SK-N-SH (cell line): Measurements from ENCODE around the gene TBCD. TPM values are rescaled to one million over a fixed set of nuclear protein-coding genes. Genes with fewer than 3 reads are reported as not detected.

ENCODE experiments used
- CTCF ChIA-PET: fragments of 300-600, 350-600 bp; formaldehyde crosslinking; extraction: SDS; loops from one replicate; lab custom pipeline; 2021; lab: Yijun Ruan, JAX
- POLR2A ChIA-PET: fragments of 350-600 bp; sonication (Branson Sonifier 250); formaldehyde crosslinking; extraction: SDS; loops from one replicate; lab custom pipeline; 2020; ENCODE audit warnings: antibody characterized with exemption, inconsistent platforms; lab: Yijun Ruan, JAX
- DNase-seq: peaks from one replicate; pipeline ENCODE4 v3.0.0; 2012
- H2AFZ ChIP-seq: fragments of 200-600 bp; sonication (generic); 2 replicates; pipeline ENCODE4 v1.8.1; 2016; ENCODE audit warnings: antibody characterized with exemption, mild to moderate bottlenecking, low read depth
- H3F3A ChIP-seq: fragments of 200-600 bp; sonication (generic); replicated peaks from 2 replicates; pipeline ENCODE3; 2016; ENCODE audit warnings: antibody characterized with exemption, mild to moderate bottlenecking; ENCODE audit not compliant: insufficient read depth
- H3K27ac ChIP-seq, 2 experiments: fragments of 200-500 bp in 1 of 2; fragments of 200-600 bp in 1 of 2; sonication (Bioruptor generic) in 1 of 2; sonication (generic), shearing (Covaris generic) in 1 of 2; 2 replicates each; pipeline versions ENCODE4 v1.5.1 to v1.6.1; 2014 to 2016; ENCODE audit warnings: low read depth in 2 of 2, inconsistent platforms in 1 of 2, low read length in 1 of 2, mild to moderate bottlenecking in 1 of 2, mixed read lengths in 1 of 2
- H3K27me3 ChIP-seq: fragments of 200-600 bp; sonication (generic), shearing (Covaris generic); 2 replicates; pipeline ENCODE4 v1.6.1; 2016; ENCODE audit warnings: mixed run types; ENCODE audit not compliant: insufficient read depth
- H3K36me3 ChIP-seq, 2 experiments: fragments of 200-500 bp in 1 of 2; fragments of 200-600 bp in 1 of 2; sonication (Bioruptor generic) in 1 of 2; sonication (generic) in 1 of 2; replicated peaks in 1 of 2; 2 replicates each; pipeline versions ENCODE3 to v1.5.1; 2014 to 2016; ENCODE audit warnings: low read length in 1 of 2, mild to moderate bottlenecking in 1 of 2; ENCODE audit not compliant: insufficient read depth in 2 of 2, control insufficient read depth in 1 of 2
- H3K4me1 ChIP-seq, 2 experiments: fragments of 200-500 bp in 1 of 2; fragments of 200-600 bp in 1 of 2; sonication (Bioruptor generic) in 1 of 2; sonication (generic), shearing (Covaris generic) in 1 of 2; 2 replicates each; pipeline versions ENCODE4 v1.5.1 to v1.6.1; 2014 to 2016; ENCODE audit warnings: low read depth in 1 of 2, low read length in 1 of 2, mixed run types in 1 of 2; ENCODE audit not compliant: insufficient read depth in 2 of 2, control insufficient read depth in 1 of 2
- H3K4me2 ChIP-seq: fragments of 200-600 bp; sonication (generic), shearing (Covaris generic); 2 replicates; pipeline ENCODE4 v1.6.1; 2017; ENCODE audit warnings: mixed run types
- H3K4me3 ChIP-seq, 2 experiments: fragments of 200-500 bp in 1 of 2; fragments of 200-600 bp in 1 of 2; sonication (Bioruptor generic) in 1 of 2; sonication (generic), shearing (Covaris generic) in 1 of 2; 2 replicates each; pipeline versions ENCODE4 v1.5.1 to v1.8.1; 2014 to 2016; ENCODE audit warnings: low read depth in 2 of 2, inconsistent platforms in 1 of 2, low read length in 1 of 2, mild to moderate bottlenecking in 1 of 2, mixed read lengths in 1 of 2, moderate library complexity in 1 of 2
- H3K79me2 ChIP-seq: fragments of 200-600 bp; sonication (generic); 2 replicates; pipeline ENCODE4 v1.8.1; 2017; ENCODE audit warnings: mild to moderate bottlenecking; ENCODE audit not compliant: insufficient read depth
- H3K9ac ChIP-seq: fragments of 200-600 bp; sonication (generic); 2 replicates; pipeline ENCODE4 v1.6.1; 2017; ENCODE audit warnings: mixed run types
- H3K9me2 ChIP-seq: fragments of 200-600 bp; sonication (generic); 2 replicates; pipeline ENCODE4 v1.6.1; 2017; ENCODE audit warnings: mixed run types
- H3K9me3 ChIP-seq: fragments of 200-600 bp; sonication (generic); 2 replicates; pipeline ENCODE4 v1.6.1; 2017; ENCODE audit warnings: mixed run types, mild to moderate bottlenecking, moderate library complexity
- H4K20me1 ChIP-seq: fragments of 200-600 bp; sonication (generic); 2 replicates; pipeline ENCODE4 v1.6.1; 2017; ENCODE audit warnings: mild to moderate bottlenecking, mixed run types; ENCODE audit not compliant: insufficient read depth
- CHD2 ChIP-seq: fragments of 150-350 bp; IDR thresholded peaks from 2 replicates; pipeline ENCODE4 v1.6.1; 2018; ENCODE audit warnings: low read length; ENCODE audit not compliant: partially characterized antibody
- EZH2phosphoT487 ChIP-seq: fragments of 200-600 bp; sonication (generic); IDR thresholded peaks from 2 replicates; pipeline ENCODE4 v1.6.1; 2017; ENCODE audit warnings: low read depth, mixed run types, mild to moderate bottlenecking, antibody characterized with exemption, moderate library complexity, borderline replicate concordance
- FOXJ3 ChIP-seq: sonication (generic); formaldehyde crosslinking; IDR thresholded peaks from 2 replicates; pipeline ENCODE4 v1.5.1; 2020; ENCODE audit warnings: mild to moderate bottlenecking, missing genetic modification reagents
- FOXM1 ChIP-seq: IDR thresholded peaks from 2 replicates; pipeline ENCODE4 v1.4.0; 2012; ENCODE audit warnings: low read depth, mild to moderate bottlenecking
- GABPA ChIP-seq: IDR thresholded peaks from 2 replicates; pipeline ENCODE4 v1.4.0; 2012; ENCODE audit warnings: low read depth, mild to moderate bottlenecking
- JUND ChIP-seq: IDR thresholded peaks from 2 replicates; pipeline ENCODE4 v1.4.0; 2012
- MAX ChIP-seq: IDR thresholded peaks from 2 replicates; pipeline ENCODE4 v1.4.0; 2012; ENCODE audit warnings: low read depth
- NFIC ChIP-seq: IDR thresholded peaks from 2 replicates; pipeline ENCODE4 v1.4.0; 2012; ENCODE audit warnings: borderline replicate concordance
- RCOR1 ChIP-seq: fragments of 150-350 bp; IDR thresholded peaks from 2 replicates; pipeline ENCODE4 v1.6.1; 2017; ENCODE audit warnings: antibody characterized with exemption, low read length
- REST ChIP-seq: IDR thresholded peaks from 2 replicates; pipeline ENCODE4 v1.6.1; 2012; ENCODE audit warnings: mild to moderate bottlenecking, low read depth, low read length, moderate library complexity
- RFX5 ChIP-seq: IDR thresholded peaks from 2 replicates; pipeline ENCODE4 v1.6.1; 2012; ENCODE audit warnings: mild to moderate bottlenecking, improper control_type of control experiment, low read length
- RXRA ChIP-seq: IDR thresholded peaks from 2 replicates; pipeline ENCODE4 v1.4.0; 2012; ENCODE audit warnings: low read depth, mild to moderate bottlenecking, borderline replicate concordance
- SIN3A ChIP-seq: IDR thresholded peaks from 2 replicates; pipeline ENCODE4 v1.6.1; 2012; ENCODE audit warnings: low read depth, mild to moderate bottlenecking, low read length, moderate library complexity, borderline replicate concordance
- TAF1 ChIP-seq: IDR thresholded peaks from 2 replicates; pipeline ENCODE4 v1.6.1; 2012; ENCODE audit warnings: low read depth, mild to moderate bottlenecking, low read length, moderate library complexity, borderline replicate concordance
- YY1 ChIP-seq: IDR thresholded peaks from 2 replicates; pipeline ENCODE4 v1.4.0; 2012; ENCODE audit warnings: low read depth, mild to moderate bottlenecking
- WGBS: methylation state at CpG from one replicate; pipeline ENCODE4 v1.1.6; 2017; ENCODE audit warnings: low lambda C conversion rate; 5-methylcytosine and 5-hydroxymethylcytosine counted together
- polyA plus RNA-seq, 3 experiments: library from polyadenylated mRNA; depleted of rRNA; stranded (reverse); fragments of >200 nt; gene quantifications; 2 replicates each; pipeline ENCODE4 v1.2.3, GENCODE V29; 2012
- TF ChIP-seq, protein P1 (sequence below): IDR thresholded peaks from 2 replicates; pipeline ENCODE4 v1.4.0; 2012; ENCODE audit warnings: low read depth, borderline replicate concordance
- TF ChIP-seq, protein P2 (sequence below): fragments of 150-350 bp; IDR thresholded peaks from 2 replicates; pipeline ENCODE4 v1.6.1; 2016; ENCODE audit warnings: mild to moderate bottlenecking, low read depth, low read length
- TF ChIP-seq, protein P3 (sequence below): fragments of 150-350 bp; IDR thresholded peaks from 2 replicates; pipeline ENCODE4 v1.6.1; 2017; ENCODE audit warnings: antibody characterized with exemption, low read length, low read depth, borderline replicate concordance
- TF ChIP-seq, protein P4 (sequence below): fragments of 200-600 bp; sonication (generic); IDR thresholded peaks from 2 replicates; pipeline ENCODE4 v1.6.1; 2017; ENCODE audit warnings: antibody characterized with exemption, mild to moderate bottlenecking, moderate library complexity

Gene TBCD
- polyA plus RNA-seq, 1 of the 3 experiments (the other 2 are of a cell fraction): 107 TPM

DNA sequence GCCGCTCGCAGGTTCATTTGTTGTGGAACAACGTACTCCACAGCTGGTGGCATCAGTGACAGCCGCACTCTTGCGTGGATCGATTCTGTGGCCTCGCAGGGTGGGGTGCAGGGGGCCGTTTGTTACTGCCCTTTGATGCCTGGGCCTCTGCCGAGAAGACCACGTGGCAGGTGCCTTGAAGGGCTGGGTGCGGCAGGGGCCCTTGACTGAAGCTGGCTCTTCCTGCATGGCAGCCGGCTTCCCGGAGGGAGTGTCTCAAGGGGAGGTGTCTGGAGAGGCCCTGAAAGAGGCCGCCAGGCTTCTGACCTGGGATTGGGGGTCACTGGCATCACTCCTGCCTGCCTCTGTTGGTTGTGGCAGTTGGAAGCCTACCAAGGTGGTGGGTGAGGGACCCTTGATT is 43.8 kb downstream of the TBCD start:
- 0 out of 2 replicates have a peak, but pooled peaks cover 4% of the 10 kb centered on the region for H4K20me1 ChIP-seq
- no peak overlapping the region for H3K27ac ChIP-seq
- WGBS: 92% methylated on average over 11 of the region's 14 CpGs
- peaks cover 10 to 22% of the 10 kb centered on the region in 2 experiments for H3K36me3 ChIP-seq
- H3K4me2 ChIP-seq: no peak overlapping the region
- H3K9me2 ChIP-seq: no peaks in the 10 kb centered on the region
- H3K27me3 ChIP-seq: no peaks in the 10 kb centered on the region
- CTCF ChIA-PET: interaction anchor here (1.2 to 7.1 kb wide), 4 partner anchors 9 to 116 kb away, joined by 3 to 49 read pairs (median 4); no protein-coding TSS in a partner anchor
- peaks cover 3 to 23% of the 10 kb centered on the region in 2 experiments; a peak in 1 of 4 replicates for H3K4me1 ChIP-seq
- no peak for DNase-seq
- no peaks in the 10 kb centered on the region for H3K9me3 ChIP-seq
- H3K4me3 ChIP-seq: no peak overlapping the region
- H3F3A ChIP-seq: no peaks in the 10 kb centered on the region
- H3K79me2 ChIP-seq: peaks cover 31% of the 10 kb centered on the region; the same call in 1 of the 2 replicates
- POLR2A ChIA-PET: no interaction called here
- no peak overlapping the region for H3K9ac ChIP-seq
- H2AFZ ChIP-seq: no peak overlapping the region
- TF ChIP-seq, protein P1, sequence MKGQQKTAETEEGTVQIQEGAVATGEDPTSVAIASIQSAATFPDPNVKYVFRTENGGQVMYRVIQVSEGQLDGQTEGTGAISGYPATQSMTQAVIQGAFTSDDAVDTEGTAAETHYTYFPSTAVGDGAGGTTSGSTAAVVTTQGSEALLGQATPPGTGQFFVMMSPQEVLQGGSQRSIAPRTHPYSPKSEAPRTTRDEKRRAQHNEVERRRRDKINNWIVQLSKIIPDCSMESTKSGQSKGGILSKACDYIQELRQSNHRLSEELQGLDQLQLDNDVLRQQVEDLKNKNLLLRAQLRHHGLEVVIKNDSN: no peak
- TF ChIP-seq RXRA (no peak), REST (no peak), YY1 (no peak), TAF1 (no peak), EZH2phosphoT487 (no peak), RFX5 (no peak), CHD2 (no peak), NFIC (no peak), FOXJ3 (CRISPR knock-in tag) (no peak), GABPA (no peak), JUND (no peak), SIN3A (no peak), FOXM1 (no peak), MAX (no peak), RCOR1 (no peak)
- TF ChIP-seq, protein P2, sequence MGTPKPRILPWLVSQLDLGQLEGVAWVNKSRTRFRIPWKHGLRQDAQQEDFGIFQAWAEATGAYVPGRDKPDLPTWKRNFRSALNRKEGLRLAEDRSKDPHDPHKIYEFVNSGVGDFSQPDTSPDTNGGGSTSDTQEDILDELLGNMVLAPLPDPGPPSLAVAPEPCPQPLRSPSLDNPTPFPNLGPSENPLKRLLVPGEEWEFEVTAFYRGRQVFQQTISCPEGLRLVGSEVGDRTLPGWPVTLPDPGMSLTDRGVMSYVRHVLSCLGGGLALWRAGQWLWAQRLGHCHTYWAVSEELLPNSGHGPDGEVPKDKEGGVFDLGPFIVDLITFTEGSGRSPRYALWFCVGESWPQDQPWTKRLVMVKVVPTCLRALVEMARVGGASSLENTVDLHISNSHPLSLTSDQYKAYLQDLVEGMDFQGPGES: no peak
- TF ChIP-seq, protein P3, sequence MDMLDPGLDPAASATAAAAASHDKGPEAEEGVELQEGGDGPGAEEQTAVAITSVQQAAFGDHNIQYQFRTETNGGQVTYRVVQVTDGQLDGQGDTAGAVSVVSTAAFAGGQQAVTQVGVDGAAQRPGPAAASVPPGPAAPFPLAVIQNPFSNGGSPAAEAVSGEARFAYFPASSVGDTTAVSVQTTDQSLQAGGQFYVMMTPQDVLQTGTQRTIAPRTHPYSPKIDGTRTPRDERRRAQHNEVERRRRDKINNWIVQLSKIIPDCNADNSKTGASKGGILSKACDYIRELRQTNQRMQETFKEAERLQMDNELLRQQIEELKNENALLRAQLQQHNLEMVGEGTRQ: no peak
- TF ChIP-seq, protein P4, sequence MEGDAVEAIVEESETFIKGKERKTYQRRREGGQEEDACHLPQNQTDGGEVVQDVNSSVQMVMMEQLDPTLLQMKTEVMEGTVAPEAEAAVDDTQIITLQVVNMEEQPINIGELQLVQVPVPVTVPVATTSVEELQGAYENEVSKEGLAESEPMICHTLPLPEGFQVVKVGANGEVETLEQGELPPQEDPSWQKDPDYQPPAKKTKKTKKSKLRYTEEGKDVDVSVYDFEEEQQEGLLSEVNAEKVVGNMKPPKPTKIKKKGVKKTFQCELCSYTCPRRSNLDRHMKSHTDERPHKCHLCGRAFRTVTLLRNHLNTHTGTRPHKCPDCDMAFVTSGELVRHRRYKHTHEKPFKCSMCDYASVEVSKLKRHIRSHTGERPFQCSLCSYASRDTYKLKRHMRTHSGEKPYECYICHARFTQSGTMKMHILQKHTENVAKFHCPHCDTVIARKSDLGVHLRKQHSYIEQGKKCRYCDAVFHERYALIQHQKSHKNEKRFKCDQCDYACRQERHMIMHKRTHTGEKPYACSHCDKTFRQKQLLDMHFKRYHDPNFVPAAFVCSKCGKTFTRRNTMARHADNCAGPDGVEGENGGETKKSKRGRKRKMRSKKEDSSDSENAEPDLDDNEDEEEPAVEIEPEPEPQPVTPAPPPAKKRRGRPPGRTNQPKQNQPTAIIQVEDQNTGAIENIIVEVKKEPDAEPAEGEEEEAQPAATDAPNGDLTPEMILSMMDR: no peak
